Caco-2 (cell line): Measurements from ENCODE around the gene SLC27A5. TPM values are rescaled to one million over a fixed set of nuclear protein-coding genes. Genes with fewer than 3 reads are reported as not detected.

Source experiments
- BruUV-seq: library from RNA; stranded (reverse); fragments of 400-500 nt; replicated peaks from 2 replicates; lab custom pipeline; 2021; lab: Mats Ljungman, UMichigan
- CTCF ChIA-PET: fragments of 300-600 bp; sonication (Branson Sonifier 250); formaldehyde crosslinking; loops from one replicate; lab custom pipeline; 2022; ENCODE audit warnings: antibody characterized with exemption; lab: Charles Lee
- POLR2A ChIA-PET: fragments of 300-600 bp; sonication (Branson Sonifier 250); formaldehyde crosslinking; loops from one replicate; lab custom pipeline; 2022; ENCODE audit warnings: antibody characterized with exemption; lab: Charles Lee
- DNase-seq, 2 experiments: peaks; one replicate each; pipeline versions ENCODE4 v3.0.0 to v3.0.0-alpha.2; 2020 to 2022
- H3K27me3 ChIP-seq: replicated peaks from 2 replicates; pipeline ENCODE4 v1.6.0; 2011; ENCODE audit warnings: low read length; ENCODE audit not compliant: control insufficient read depth, insufficient read depth
- H3K36me3 ChIP-seq: 2 replicates; pipeline ENCODE4 v1.5.1; 2011; ENCODE audit warnings: low read length; ENCODE audit not compliant: control insufficient read depth, insufficient read depth
- H3K4me1 ChIP-seq: fragments of 250-450 bp; sonication (Bioruptor Pico); 2 replicates; pipeline ENCODE4 v1.5.1; 2020; ENCODE audit warnings: mild to moderate bottlenecking
- H3K4me3 ChIP-seq: 2 replicates; pipeline ENCODE4 v1.5.1; 2011; ENCODE audit warnings: low read depth, mild to moderate bottlenecking, control low read depth, low read length
- H3K9me3 ChIP-seq: fragments of 250-450 bp; sonication (Bioruptor Pico); 2 replicates; pipeline ENCODE4 v1.5.1; 2020; ENCODE audit warnings: mild to moderate bottlenecking, moderate library complexity
- H3K27ac Mint-ChIP-seq: one replicate; pipeline ENCODE4 v1.8.0; 2022; ENCODE audit warnings: mixed read lengths; ENCODE audit not compliant: unreplicated experiment
- H3K27me3 Mint-ChIP-seq: one replicate; pipeline ENCODE4 v1.8.0; 2022; ENCODE audit warnings: mixed read lengths; ENCODE audit not compliant: insufficient read depth, unreplicated experiment
- H3K36me3 Mint-ChIP-seq: one replicate; pipeline ENCODE4 v1.8.0; 2022; ENCODE audit warnings: mild to moderate bottlenecking, mixed read lengths; ENCODE audit not compliant: insufficient read depth, unreplicated experiment
- H3K4me1 Mint-ChIP-seq: one replicate; pipeline ENCODE4 v1.8.0; 2022; ENCODE audit warnings: low read depth, mixed read lengths; ENCODE audit not compliant: unreplicated experiment
- H3K4me3 Mint-ChIP-seq: one replicate; pipeline ENCODE4 v1.8.0; 2022; ENCODE audit warnings: mild to moderate bottlenecking, moderate library complexity, mixed read lengths; ENCODE audit not compliant: unreplicated experiment
- H3K9me3 Mint-ChIP-seq: one replicate; pipeline ENCODE4 v1.8.0; 2022; ENCODE audit warnings: mixed read lengths; ENCODE audit not compliant: unreplicated experiment
- intact Hi-C: fragments of 100-400 bp; cut with micrococcal nuclease; formaldehyde crosslinking; loops from one replicate; pipeline ENCODE4 v1.10.0; 2022; ENCODE audit not compliant: unreplicated experiment
- total RNA-seq: library from RNA; stranded (reverse); gene quantifications from 2 replicates; pipeline ENCODE4 v1.2.3, GENCODE V29; 2022
- TF ChIP-seq, protein P1 (sequence below), 2 experiments: fragments of 200-600 bp in 1 of 2; IDR thresholded peaks; 1 replicate in 1 of 2; 2 replicates in 1 of 2; pipeline versions ENCODE4 v1.5.1 to v1.8.0; 2011 to 2022; ENCODE audit warnings: antibody characterized with exemption in 1 of 2, control low read depth in 1 of 2, inconsistent platforms in 1 of 2, low read depth in 1 of 2, low read length in 1 of 2, mild to moderate bottlenecking in 1 of 2, moderate library complexity in 1 of 2; ENCODE audit not compliant: insufficient read depth in 1 of 2, severe bottlenecking in 1 of 2, unreplicated experiment in 1 of 2

Gene SLC27A5
- total RNA-seq, 1 experiment from 2014 or later: 10.3 TPM

GRCh38 chr19:58557221-58558065 is 45.7 kb upstream of the SLC27A5 start:
- Mint-ChIP-seq H3K4me3 (peak overlapping the region; percentile 99), H3K27ac (peak overlapping the region; percentile 98), H3K9me3 (no peaks in the 10 kb centered on the region), H3K4me1 (peaks cover 32% of the 10 kb centered on the region), H3K27me3 (no peaks in the 10 kb centered on the region), H3K36me3 (peaks cover 97% of the 10 kb centered on the region)
- intact Hi-C loops: loop anchor here (1.0 kb wide), 1 partner anchor 38 kb away; the partner anchor contains the start of gene ZBTB45
- H3K36me3 ChIP-seq: peaks cover 3% of the 10 kb centered on the region
- H3K4me3 ChIP-seq: peak overlapping the region; percentile 69
- TF ChIP-seq, protein P1, sequence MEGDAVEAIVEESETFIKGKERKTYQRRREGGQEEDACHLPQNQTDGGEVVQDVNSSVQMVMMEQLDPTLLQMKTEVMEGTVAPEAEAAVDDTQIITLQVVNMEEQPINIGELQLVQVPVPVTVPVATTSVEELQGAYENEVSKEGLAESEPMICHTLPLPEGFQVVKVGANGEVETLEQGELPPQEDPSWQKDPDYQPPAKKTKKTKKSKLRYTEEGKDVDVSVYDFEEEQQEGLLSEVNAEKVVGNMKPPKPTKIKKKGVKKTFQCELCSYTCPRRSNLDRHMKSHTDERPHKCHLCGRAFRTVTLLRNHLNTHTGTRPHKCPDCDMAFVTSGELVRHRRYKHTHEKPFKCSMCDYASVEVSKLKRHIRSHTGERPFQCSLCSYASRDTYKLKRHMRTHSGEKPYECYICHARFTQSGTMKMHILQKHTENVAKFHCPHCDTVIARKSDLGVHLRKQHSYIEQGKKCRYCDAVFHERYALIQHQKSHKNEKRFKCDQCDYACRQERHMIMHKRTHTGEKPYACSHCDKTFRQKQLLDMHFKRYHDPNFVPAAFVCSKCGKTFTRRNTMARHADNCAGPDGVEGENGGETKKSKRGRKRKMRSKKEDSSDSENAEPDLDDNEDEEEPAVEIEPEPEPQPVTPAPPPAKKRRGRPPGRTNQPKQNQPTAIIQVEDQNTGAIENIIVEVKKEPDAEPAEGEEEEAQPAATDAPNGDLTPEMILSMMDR (IDR thresholded peaks at IDR 0.05; ENCODE audit: insufficient read depth in 1 of 2, low read depth in 1 of 2, low read length in 1 of 2, severe bottlenecking in 1 of 2, unreplicated experiment in 1 of 2): no peak
- DNase-seq: no peak
- no peaks in the 10 kb centered on the region for H3K9me3 ChIP-seq
- no TSS peak for BruUV-seq
- peaks cover 17% of the 10 kb centered on the region; the same call in 1 of the 2 replicates for H3K4me1 ChIP-seq
- H3K27me3 ChIP-seq: no peaks in the 10 kb centered on the region
- ChIA-PET POLR2A (interaction anchor here (0.7 to 1.6 kb wide), 2 partner anchors 13 to 14 kb away, joined by 3 to 6 read pairs; partner anchors contain the start of gene TRIM28), CTCF (interaction anchor here (0.7 kb wide), 1 partner anchor 38 kb away, joined by 3 read pairs; the partner anchor contains the start of gene ZBTB45)

- H3K9me3 ChIP-seq: no peaks in the 10 kb centered on the region
- peaks cover 3% of the 10 kb centered on the region for H3K36me3 ChIP-seq
- H3K27me3 ChIP-seq: no peaks in the 10 kb centered on the region
- TF ChIP-seq, protein P1 (IDR thresholded peaks at IDR 0.05; ENCODE audit: insufficient read depth in 1 of 2, low read depth in 1 of 2, low read length in 1 of 2, severe bottlenecking in 1 of 2, unreplicated experiment in 1 of 2): no peak
- Mint-ChIP-seq H3K27ac (peak overlapping the region; percentile 98), H3K4me3 (peak overlapping the region; percentile 99), H3K9me3 (no peaks in the 10 kb centered on the region), H3K36me3 (peaks cover 97% of the 10 kb centered on the region), H3K27me3 (no peaks in the 10 kb centered on the region), H3K4me1 (peaks cover 33% of the 10 kb centered on the region)
- ChIA-PET POLR2A (interaction anchor here (0.7 to 1.6 kb wide), 2 partner anchors 12 to 13 kb away, joined by 3 to 6 read pairs; partner anchors contain the start of gene TRIM28), CTCF (interaction anchor here (0.7 kb wide), 1 partner anchor 37 kb away, joined by 3 read pairs; the partner anchor contains the start of gene ZBTB45)
- H3K4me1 ChIP-seq: peaks cover 14% of the 10 kb centered on the region; the same call in 1 of the 2 replicates
- peak overlapping the region; percentile 69 for H3K4me3 ChIP-seq
- no TSS peak for BruUV-seq
- intact Hi-C loops: no loop called here
- DNase-seq: no peak
Measured at GRCh38 chr19:58556622-58557220, 44.9 kb upstream of the SLC27A5 start.
